Measurements from ENCODE around the gene PAK2.
"Not testable (repeated sequence)": the region's sequence is repeated elsewhere in the genome, so short reads cannot be mapped to it uniquely, and the experiment has no call there.

The PAK2 gene

GRCh38 chr3:196736670-196737374, 2.8 kb upstream of the PAK2 start:
- TF ChIP-seq CTCF (IDR thresholded peaks at IDR 0.05; ENCODE audit: low read depth, low read length), result no peak
- no peak overlapping the region for H3K4me3 ChIP-seq (ENCODE audit: low read depth, low read length)
- no peak for DNase-seq (ENCODE audit: low read depth, low spot score)
- in situ Hi-C loops (cut with HindIII; ENCODE audit: low sequenced_read_pairs), result no loop called here

GRCh38 chr3:196737655-196738054, 2.0 kb upstream of the PAK2 start:
- no peak for TF ChIP-seq CTCF (IDR thresholded peaks at IDR 0.05; ENCODE audit: low read depth, low read length)
- in situ Hi-C loops (cut with HindIII; ENCODE audit: low sequenced_read_pairs), result no loop called here
- no peak overlapping the region for H3K4me3 ChIP-seq (ENCODE audit: low read depth, low read length)
- no peak for DNase-seq (ENCODE audit: low read depth, low spot score)

GRCh38 chr3:196740481-196741248, 1.0 kb downstream of the PAK2 start:
- H3K4me3 ChIP-seq (ENCODE audit: low read depth, low read length), result peak overlapping the region; percentile 91
- DNase-seq (ENCODE audit: low read depth, low spot score), result peak; percentile 76
- TF ChIP-seq CTCF (IDR thresholded peaks at IDR 0.05; ENCODE audit: low read depth, low read length), result no peak
- in situ Hi-C loops (cut with HindIII; ENCODE audit: low sequenced_read_pairs), result no loop called here

GRCh38 chr3:196741249-196741889, 1.7 kb downstream of the PAK2 start:
- H3K4me3 ChIP-seq (ENCODE audit: low read depth, low read length), result peak overlapping the region; percentile 91
- in situ Hi-C loops (cut with HindIII; ENCODE audit: low sequenced_read_pairs), result no loop called here
- DNase-seq (ENCODE audit: low read depth, low spot score), result peak; percentile 16
- no peak for TF ChIP-seq CTCF (IDR thresholded peaks at IDR 0.05; ENCODE audit: low read depth, low read length)

- in situ Hi-C loops (cut with HindIII; ENCODE audit: low sequenced_read_pairs); H3K4me3 ChIP-seq (ENCODE audit: low read depth, low read length); DNase-seq (ENCODE audit: low read depth, low spot score): not testable (repeated sequence)
These were observed 3.9 kb downstream of the PAK2 start for GRCh38 chr3:196743569-196743968.

GRCh38 chr3:196749125-196749524, 9.5 kb downstream of the PAK2 start:
- TF ChIP-seq CTCF (IDR thresholded peaks at IDR 0.05; ENCODE audit: low read depth, low read length), result no peak
- no peak overlapping the region for H3K4me3 ChIP-seq (ENCODE audit: low read depth, low read length)
- no peak for DNase-seq (ENCODE audit: low read depth, low spot score)
- in situ Hi-C loops (cut with HindIII; ENCODE audit: low sequenced_read_pairs), result no loop called here

- H3K4me3 ChIP-seq (ENCODE audit: low read depth, low read length), result no peak overlapping the region
- no peak for DNase-seq (ENCODE audit: low read depth, low spot score)
- no peak for TF ChIP-seq CTCF (IDR thresholded peaks at IDR 0.05; ENCODE audit: low read depth, low read length)
- in situ Hi-C loops (cut with HindIII; ENCODE audit: low sequenced_read_pairs), result no loop called here
These were observed 13.5 kb downstream of the PAK2 start for GRCh38 chr3:196753201-196753600.

Data from astrocyte of the spinal cord (primary cell).